NCI-H446 treated with DMSO at 0.1 percent for 48 hours (cell line): Measurements from ENCODE around the gene SAMD14.

Experiments used
- DNase-seq: peaks from one replicate; lab custom pipeline; 2025; lab: John Stamatoyannopoulos, UW

The SAMD14 gene

DNA sequence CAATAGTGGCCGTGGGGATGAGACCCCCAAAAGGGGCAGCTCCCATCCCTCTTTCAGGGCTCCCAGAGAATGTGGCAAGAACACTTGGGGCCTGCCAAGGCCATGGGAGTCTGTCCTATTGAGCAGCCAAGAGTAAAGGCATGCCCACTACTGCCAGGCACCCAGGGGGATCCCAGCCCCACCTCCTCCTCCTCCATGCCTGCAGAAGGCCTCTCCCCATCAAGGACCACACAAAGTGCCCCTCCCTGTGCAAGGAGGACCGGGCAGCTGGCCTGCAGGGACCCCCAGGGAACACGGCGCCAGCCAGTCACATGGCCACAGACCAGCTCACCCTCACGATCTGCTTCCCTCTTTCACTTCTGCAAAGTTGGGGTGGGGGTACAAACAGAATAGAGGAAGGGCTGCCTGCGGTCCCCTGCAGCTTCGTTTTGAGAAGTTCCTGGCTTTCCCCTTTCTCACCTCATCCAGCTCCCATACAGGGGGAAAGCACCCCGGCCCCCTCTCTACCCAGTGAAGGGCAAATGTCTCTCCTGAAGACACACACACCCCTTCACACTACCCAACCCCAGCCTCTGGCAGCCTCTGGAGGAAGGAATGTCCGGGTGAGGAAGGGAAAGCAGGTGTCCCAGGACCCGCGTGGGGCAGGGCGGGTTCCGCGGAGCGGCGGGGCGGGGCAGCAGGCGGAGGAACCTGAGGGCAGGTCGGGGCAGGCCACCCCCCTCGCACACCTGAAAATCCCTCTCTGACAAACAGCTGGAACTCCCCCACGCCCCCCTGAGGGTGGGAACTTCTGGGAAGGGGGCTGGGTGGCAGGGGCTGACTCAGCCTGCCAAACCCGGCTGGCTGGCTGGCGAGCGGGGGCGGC is 18.5 kb upstream of the SAMD14 start:
- no peak for DNase-seq

DNA sequence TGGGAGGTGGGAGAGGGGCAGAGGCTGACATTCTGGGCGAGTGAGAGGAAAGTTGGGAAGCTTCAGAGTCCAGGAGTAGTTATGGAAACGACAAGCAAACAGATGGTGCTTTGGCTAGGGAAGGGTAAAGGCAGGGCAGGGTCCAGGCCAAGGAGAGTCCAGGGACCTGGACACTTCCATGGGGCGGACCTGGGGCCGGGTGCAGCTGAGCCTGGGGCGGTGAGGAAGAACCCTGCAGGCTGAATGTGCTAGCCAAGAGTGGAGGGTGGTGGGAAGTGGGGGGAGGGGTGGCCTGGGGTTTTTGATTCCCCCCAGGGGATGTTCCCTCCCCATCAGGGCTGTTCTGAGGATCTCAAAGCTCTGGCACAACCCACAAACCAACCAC is 17.9 kb upstream of the SAMD14 start:
- no peak for DNase-seq

DNA sequence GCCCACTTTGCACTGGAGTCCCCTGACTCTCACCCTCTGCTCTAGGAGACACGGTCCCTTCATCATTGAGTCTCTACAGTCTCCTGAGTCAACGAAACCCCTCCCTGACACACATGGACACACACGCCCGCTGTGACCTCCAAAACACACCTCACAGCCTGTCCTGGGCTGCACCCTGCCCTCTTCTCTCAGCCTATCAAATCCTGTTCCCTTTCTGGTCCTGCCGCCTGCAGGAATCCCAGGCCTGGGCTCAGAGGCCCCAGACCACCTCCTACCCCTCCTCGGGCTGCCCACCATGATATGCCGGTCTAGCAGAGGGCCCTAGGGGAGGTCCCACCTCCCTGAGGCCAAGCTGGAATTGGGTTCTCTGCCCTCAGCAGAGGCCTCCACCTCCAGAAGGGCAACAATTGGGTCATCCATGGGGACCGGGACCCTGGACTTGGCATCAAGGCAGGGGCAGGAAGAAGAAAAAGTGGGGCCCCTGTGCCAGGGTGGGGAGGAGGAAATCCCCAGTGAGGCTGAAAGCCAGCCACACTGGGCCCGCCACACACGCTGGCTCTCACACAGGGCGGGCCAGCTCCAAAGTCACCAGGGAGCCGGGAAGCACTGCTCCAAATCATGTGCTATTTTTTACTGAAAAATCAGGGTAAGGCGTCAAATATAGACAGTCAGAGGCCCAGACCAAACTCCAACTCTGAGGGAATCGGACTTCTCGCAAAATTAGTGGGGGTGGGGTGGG is 17.1 kb upstream of the SAMD14 start:
- no peak for DNase-seq

DNA sequence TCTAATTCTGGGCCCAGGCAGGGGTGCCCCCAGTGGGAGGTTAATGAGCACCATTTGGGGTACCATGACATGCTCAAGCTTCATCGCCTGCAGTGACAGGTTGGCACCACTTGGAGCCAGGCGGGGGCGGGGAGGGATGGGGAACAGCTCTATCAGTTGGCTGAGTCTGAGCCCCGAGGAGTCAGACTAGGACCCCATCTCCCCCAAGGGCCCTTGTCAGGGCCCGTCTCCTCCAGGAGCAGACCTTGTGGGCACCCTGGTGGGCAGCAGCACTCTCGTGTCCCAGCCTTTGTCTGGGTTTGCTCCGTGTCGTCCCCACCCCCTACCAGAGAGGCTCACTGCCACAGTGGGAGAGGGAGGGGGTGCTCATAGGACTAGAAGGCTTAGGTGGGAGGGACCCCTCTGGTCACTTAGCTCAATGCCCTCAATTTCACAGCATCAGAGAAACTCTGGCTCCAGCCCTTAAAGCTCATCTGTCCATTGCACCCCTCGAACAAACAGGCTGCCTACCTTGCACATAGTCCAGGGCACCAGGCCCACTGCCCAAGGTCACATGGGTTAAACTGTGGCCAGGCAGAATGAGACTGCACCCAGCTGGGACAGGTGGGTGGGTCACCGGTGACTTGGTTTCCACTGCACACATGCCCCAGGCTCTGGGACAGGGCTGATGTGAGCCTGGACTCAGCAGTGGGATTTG is 16.4 kb upstream of the SAMD14 start:
- DNase-seq: no peak

GRCh38 chr17:50145532-50146229 is 15.7 kb upstream of the SAMD14 start:
- no peak for DNase-seq

GRCh38 chr17:50144845-50145531 is 15.0 kb upstream of the SAMD14 start:
- no peak for DNase-seq

DNA sequence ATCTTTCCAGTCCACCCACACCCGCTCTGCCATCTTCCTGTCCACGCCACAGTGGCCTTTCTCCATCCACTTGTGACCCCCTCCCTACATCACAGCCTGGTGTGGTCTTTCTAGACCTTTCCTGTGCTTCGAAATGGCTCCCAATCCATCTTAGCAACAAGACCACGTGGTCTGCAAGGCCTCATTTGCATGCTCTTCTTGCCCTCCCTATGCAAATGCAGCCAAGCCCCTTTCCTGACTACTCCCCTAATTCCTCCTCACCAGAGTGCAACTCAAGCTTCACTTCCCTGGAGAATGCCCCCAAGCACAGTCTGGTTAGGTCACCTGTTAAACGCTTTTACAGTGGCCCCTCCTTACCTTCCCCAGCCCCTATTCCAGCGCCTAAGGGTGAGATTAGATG is 14.4 kb upstream of the SAMD14 start:
- no peak for DNase-seq

- DNase-seq: no peak
These were observed 13.7 kb upstream of the SAMD14 start for GRCh38 chr17:50143461-50144176.

DNA sequence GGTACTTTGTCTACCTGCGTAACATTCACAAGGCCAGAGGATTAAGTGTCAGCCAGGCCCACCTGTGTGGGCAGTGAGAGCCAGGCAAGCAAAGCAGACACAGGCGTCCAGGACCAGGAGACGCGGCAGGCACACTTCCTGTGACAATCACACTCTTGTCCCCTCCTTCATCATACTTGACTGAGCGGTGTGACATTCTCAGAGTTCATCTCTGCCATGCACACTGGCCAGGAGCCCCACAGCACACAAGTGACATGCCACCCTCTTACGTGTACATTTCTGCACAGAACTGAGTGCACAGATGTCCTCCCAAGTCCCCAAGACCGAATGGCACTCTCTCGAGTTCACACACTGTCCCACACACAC is 11.8 kb upstream of the SAMD14 start:
- DNase-seq: no peak

DNA sequence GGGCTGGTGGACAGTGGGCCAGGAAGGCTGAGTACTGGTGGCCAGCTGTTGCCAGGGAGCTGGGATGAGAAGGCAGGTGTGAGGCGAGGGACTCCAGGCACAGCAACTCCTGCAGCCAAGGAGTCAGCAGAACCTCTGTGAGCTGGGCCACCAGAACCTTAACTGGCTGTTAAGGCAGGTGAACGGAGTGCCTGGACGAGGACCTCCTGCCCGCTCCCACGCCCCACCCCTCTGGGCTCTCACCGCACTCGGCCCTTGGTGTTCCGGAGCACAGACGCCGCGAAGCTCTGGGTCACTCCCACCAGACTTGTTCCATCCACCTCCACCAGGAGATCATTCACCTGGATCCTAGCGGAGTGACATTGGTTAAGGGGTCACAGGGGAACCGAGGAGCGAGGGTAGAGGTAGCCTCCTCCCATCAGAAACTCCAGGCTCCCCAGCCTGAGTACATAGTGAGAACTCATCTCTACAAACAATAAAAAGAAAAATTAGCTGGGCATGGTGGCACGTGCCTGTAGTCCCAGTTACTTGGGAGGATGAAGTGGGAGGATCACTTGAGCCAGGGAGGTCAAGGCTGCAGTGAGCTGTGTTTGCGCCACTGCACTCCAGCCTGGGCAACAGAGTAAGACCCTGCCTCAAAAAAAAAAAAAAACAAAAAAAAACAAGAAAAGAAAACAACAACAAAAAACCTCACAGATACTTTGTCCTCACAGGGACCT is 11.2 kb upstream of the SAMD14 start:
- DNase-seq: no peak

- no peak for DNase-seq
These were observed 10.3 kb upstream of the SAMD14 start for GRCh38 chr17:50139950-50140885.

DNA sequence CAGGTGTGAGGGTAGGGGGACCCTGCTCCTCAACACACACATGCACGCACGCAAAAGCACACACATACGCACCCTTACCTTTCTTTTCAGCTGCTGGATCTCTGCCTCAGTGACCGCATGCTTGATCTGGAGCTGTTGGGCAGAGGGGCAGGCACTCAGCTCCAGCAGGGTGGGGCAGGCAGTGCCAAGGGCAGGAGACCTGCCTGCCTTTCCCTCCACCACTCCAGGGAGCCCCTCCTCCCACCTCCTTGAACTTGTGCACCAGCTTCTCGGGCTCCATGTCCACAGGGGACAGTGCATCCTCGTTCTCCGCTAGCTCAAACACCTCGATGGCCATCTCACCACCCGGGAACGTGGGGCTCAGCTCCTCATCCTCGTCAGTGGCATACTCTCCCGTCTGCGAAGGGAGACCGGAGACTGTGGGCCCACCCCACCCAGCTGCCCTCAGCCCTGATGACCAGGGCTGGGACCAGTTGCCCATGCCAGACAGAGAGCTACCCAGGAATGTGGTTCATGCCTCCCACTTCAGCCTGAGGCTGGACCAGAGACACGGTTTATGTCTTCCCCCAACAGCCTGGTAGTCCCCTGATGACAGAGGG is 9.3 kb upstream of the SAMD14 start:
- DNase-seq: no peak

DNA sequence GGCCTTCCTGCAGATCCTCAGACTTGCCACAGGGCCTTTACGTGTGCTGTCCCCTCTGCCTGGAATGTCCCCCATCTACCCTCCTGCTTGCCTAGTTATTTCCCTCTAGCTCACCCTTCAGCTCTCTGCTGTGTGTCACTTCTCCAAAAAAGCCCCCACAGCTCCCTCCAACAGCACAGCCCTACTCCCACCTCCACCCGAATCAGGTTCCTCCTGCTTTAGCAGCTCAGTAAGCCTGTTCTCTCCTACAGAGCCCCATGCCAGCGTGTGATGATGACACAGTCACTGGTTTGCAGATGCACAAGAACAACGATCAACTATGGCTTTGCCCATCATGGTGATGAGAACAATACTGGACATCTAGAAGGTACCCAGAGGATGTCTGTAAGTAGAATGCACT is 7.1 kb upstream of the SAMD14 start:
- DNase-seq: no peak

GRCh38 chr17:50136096-50136687 is 6.2 kb upstream of the SAMD14 start:
- DNase-seq: no peak

DNA sequence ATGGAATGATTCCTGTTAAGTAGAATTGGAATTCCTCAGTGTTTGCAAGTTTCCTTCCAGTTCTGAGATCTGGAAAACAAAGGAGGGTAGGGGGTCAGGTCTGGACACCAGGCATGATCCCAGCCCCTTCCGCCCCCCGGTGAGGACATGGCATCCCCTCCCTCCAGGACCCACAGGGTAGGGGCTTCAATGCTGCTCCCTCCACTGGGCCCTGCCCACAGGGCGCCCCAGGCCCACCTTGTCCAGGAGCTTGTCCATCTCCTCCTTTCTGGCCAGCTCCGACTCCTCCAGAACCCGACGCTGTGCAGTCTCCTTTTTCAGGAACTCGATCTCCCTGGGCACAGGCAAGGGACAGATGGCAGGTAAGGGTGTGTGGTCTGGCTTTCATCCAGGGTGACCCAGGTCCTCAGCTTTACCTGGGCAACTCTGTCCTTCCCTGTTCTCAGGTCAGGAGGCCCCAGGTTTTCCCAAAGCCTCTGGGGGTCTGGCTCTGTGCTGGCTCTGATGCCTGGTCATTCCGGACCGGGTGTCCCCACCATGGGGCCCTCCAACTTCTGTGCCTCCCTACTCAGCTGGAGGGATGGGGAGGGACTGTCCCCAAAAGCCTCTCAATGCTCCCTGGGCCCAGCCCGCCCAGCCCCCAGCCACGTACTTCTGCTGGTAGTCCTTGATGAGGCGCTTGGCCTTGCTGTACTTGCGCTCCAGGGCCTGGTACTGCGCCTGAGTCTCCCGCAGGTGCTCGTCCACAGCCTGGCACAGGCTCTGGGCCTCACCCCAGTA is 5.5 kb upstream of the SAMD14 start:
- DNase-seq: no peak

GRCh38 chr17:50134206-50135110 is 4.5 kb upstream of the SAMD14 start:
- DNase-seq: no peak

DNA sequence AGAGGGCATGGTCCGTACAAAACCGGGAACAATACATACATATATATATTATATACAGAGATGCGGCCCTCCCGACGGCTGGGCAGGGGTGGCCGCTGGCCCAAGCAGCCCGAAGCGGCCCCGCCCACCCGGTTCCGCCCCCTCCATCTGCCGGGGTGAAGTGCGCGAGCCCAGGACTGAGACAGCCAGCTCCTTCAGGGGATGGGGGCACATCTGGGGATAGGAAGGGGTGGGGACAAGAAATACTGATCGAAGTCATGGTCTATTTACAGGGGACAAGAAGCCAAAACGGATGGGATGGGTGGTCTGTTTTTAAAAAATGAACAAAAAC is 3.8 kb upstream of the SAMD14 start:
- no peak for DNase-seq
